Stromal cell of bone marrow (primary cell): Measurements from ENCODE around the gene UNC13B.
A peak's percentile ranks its signal among the peaks of the same experiment; 100 is the strongest.

ENCODE experiments used
- DNase-seq: peaks from one replicate; pipeline ENCODE4 v3.0.0-alpha.2; 2012; ENCODE audit warnings: low read depth

The UNC13B gene

DNA sequence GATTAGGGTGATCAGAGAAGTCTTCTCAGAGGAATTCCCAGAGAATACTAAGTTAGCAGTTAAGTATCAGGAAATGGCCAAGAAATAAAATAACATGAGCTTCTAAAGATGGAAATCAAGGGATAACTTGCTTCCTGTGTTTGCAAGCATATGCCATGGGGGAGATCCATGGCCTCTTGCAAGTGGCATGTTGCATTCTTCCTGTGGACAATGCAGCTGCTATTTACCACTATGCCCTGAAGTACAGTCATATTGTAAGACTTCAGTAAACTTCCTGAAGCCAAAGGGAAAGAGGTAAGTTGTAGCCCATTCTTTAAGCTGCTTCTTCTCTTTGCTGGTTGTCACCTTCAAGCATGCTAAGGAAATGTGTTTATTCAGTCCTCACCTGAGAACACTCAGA lies 173.4 kb downstream of the UNC13B start:
- DNase-seq, result no peak

DNA sequence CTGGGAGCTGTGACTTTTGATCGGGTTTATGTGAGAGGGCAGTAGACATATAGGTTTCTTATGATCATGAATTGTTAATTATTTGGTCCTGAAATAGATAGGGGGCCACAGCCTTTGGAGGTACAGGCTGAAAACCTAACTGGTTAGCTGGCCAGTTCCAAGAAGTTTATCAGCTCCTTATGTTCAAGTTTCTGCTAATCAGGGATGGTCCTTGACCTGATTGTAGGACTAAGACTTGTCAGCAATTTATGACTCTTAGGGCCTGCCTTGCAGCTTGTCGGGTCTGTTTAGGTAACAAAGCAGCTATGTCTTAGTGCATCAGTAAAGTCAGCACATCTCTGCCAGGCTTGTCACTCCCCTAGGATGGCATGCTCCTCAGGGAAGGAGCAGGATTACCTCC lies 176.3 kb downstream of the UNC13B start:
- DNase-seq, result no peak

DNA sequence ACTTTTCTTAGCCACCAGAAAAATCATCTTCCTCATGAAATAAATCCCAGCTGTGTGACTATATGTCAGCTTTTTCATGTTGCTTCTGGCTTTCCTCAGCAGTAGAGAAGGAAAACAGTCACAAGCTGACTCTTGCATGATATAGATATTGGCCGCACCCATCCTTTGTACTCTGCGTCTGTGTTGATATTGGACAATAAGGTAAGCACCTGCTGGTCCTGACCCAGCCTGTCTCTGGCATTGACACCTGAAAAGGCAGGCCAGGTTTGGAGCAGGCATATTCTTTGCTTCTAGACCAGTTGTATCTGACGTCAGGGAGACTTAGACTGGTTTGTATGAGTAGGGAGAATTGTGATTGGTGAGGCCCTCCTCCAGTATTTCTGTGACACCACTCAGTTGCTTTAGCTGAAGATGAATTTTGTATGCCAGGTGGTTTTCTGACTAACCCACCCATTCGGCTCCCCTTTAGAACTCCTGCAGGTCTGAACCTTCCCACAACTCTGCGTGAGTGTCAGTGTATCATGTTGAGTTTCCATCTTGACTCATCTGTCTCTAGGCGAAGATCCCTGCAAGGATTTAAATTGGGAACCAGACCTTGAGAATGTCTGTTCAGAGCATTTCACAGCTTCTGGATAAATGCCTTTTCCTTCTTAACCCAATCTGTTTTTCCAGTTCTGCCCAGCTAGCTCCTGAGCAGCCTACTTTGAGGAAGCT lies 176.9 kb downstream of the UNC13B start:
- no peak for DNase-seq

DNA sequence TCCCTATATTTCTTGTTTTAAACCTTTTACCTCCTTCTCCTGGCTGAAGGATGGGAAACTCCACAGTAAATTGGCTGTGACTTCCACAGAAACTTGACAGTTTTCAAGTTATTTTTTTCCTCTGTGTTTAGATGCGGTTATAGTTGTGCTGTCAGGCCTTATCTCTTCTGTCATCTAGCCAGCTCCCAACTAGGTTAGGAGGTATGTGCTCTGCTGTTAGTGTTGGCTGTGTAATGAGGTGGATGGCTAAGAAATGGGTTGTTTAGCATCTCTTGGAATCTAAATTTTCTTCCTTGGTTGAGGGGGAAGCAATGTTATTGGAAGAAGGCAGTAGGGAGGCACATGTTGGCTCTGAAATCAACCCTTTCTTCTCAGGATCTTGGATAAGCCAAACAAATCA lies 178.2 kb downstream of the UNC13B start:
- DNase-seq, result no peak

DNA sequence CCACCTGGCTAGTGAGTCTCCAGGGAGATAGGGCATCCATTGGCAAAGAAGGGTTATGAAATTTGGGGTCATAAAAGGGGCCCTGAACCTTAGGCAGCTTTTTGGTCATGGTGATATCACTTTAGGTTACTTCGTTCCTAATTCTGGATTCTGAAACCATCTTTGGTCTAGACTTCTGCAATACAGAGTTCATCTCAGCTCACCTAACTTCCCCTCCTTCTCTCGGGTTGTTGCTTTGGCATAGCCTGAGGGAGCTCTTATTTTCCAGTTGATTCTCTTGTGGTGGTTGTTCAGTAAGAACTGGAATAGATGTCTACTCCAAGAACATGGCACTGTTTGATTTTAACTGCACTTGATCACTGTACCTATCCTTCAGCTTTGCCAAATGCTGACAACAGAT lies 179.2 kb downstream of the UNC13B start:
- no peak for DNase-seq

DNA sequence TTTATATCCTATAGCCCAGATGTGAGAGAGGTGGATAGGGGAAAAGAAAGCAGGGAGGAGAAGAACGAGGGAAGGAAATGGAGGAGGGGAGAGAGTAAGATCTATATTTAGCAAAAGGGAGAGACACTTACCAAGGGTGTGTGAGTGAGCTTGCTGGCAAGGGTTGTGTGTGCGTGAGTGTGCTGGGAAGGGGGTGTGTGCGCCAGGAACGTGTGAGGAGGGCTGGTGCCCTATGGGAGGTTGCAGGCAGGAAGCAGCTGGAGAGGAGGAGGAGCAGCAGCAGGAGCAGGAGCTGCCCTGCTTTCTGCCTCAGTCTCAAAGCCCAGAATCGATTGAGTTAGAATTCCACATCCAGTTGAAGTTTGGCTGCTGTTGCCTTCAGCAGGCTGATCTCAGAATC lies 179.8 kb downstream of the UNC13B start:
- peak; percentile 77 for DNase-seq

DNA sequence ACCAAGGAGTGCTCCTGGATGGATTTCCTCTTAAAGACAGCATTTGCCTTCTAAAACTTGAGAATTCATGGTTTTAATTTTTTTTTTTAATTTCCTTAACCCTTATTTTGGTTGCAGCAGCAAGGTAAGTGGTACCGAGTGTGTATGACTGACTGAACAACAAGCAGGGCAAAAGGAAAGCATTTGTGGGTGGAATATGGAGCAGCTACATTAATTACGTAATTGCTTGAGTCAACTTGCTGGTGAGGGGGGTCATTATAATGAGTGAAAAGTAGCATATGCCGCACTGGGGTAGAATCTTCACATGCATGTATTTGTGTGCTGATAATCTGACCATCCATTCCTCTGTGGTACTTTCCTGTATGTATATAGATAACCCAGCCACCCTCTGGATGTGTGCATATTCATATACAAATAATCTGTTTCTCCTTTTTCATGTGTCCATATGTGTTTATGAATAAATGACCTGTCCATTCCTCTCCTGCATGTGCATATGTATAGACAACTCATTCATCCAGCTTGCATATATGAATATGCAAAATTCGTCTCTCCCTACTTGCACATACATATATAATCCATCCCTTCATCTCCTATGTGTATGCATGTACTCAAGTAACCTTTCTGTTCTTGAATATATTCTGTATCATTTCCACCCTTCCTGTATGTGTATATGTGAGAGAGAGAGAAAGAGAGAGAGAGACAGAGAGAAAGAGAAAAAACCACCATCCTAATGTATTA lies 180.6 kb downstream of the UNC13B start:
- no peak for DNase-seq

DNA sequence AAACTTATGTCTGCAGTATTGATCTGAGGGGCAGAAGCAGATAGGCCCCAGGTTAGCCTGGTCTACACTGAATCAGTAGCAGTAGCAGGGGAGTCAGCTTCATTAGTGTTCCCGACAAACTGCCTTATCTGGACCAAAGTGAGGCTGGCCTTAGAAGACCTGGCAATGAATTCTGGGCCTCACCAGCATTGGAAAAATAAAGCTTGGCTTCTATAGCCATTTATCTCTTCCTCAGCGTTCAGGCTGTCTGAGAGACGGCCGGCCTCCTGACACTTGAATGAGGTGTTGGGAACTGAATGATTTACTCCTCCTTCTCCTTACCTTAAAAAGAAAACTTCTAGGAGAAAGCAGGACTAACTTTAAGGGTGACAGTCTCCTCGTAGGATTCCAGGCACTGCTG lies 186.3 kb downstream of the UNC13B start:
- no peak for DNase-seq

DNA sequence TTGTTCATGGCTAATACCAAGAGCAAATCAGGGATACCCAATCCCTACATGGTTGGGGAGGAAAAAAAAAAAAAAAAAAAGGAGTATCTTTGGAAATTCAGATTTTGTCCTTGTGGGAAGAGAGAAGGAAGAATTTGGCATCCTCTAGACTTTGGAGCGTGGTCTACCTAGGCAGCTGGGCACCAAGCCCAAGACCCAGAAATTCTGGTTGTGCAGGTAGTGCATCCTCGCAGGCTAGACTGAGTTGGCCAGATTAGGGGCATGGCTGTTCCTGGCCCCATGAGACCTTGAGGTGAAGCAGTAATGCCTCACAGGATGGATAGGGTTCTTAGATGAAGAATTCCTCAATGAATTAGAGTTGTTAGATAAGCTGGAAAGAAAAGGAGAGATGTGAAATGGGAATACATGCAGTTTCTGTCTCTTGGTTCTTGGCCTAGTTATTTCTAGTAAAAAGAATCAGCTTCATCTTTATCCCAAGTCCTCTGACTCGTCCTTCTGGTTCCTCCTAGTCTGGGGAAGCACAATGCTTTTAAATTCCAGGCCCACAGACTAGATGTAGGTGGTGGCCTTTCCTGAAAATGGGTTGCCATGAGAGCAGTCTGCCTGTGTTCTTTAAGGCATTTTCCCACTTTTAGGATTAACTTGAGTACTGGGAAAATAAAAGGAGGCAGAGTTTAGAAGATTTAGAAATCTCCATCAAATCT lies 187.6 kb downstream of the UNC13B start:
- peak; percentile 29 for DNase-seq

DNA sequence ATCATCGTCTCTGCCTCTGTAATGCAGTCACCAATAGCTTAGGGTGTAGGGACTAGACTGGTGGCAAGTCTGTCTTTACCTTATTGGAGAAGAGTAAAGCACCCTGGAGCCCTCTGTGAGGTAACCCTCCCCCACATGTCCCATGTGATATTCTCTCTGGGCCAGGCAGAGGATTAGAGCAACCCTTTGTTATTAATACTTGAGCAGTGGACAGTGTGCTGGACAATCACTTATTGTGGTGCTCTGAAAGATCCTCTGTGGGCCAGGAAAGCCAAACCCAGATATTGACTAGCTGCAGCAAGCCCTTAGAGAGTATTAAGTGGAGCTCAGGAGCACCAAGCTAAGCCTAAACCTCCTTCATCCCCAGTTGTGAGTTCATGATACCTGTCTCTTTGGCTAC lies 188.4 kb downstream of the UNC13B start:
- no peak for DNase-seq

DNA sequence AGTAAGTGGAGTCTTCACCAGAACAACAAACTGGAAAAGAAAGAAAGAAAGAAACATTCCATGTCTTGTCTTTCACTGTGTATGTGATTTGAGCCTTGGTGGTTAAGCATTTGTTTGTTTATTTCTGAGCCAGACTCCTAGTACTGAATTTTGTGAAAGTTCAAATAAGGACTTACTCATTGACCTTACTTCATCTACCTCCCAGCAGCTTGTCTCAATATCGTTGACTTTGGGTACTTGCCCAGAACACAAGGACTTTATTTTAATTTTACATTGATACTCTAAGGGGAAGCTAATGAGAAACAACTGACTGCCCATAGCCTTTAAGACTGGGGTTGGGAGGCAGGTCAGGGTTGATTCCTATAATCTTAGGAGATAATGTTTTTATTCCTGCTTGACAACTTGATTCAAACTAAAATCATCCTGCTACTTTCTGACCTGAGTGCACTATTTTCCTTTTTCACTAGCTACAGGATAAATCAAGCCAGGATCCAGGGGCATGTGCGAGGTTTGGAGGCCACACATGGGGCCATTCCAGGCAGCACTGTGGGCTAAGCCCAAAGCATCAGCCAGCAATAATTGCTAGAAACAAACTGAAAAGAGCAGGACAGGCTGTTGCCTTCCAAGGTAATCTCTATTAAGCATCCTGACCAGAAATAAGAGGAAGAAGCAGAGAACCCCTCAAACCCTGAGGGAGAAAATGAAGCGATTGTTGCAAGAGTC lies 189.2 kb downstream of the UNC13B start:
- peak; percentile 84 for DNase-seq

DNA sequence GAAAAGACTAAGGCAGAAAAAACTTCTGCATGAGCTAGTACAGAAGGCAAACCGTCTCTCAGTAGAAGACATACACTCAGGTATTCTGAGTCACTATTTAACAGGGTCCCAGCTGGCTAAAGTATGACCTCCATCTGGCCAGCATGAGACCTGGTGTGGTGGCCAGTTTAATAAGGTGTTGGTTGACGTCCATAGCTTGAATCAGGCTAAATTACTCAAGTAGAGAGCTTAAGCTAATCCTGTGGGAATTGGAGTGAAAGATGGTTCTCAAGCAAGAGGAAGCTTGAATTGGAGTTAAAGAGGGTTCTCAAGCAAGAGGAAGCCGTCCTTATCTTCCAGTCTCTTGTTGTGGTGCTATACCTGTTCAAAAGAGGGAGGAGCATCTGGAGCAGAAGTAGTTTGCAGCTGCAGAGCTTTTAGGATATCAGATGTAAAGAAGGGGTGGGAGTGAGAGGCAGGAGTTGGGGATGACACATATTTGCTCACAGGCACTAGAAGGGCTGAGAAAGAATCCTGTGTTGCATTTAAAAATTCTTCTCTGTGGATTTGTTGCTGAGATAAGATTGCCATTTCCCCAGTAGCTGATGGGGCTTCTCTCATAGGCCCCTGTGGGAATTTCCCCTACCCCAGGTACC lies 192.0 kb downstream of the UNC13B start:
- no peak for DNase-seq

DNA sequence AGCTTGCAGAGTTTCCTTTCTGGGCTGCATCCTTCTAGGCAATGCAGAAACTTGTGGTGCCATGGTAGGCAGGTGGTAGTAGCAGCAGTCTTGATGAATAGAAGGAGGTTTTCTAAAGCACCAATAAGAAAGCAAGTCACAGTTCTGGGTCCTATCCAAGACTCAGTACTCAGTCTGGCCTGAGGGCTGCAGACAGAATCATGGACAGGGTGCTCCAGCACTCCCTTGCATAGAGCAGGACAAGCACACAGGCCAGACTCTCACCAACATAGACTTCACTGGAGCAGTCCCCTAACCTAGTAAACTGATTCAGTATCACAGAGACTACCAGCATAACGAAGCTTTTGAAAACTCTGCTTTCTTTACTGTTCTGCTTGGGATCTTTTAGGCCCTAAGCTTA lies 194.1 kb downstream of the UNC13B start:
- DNase-seq, result no peak

DNA sequence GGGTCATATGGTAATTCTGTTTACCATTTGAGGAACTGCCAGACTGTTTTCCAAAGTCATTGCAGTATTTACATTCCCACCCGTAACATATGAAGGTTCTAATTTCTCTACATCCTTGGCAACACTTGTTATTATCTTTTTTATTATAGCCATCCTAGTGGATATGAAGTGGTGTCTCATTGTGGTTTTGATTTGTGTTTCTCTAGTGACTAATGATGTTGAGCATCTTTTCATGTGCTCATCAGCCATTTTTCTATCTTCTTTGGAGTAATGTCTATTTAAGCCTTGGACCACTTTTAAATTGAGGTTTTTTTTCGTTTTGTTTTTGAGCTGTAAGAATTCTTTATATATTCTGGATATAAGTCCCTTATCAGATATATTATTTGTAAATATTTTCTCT lies 195.3 kb downstream of the UNC13B start:
- no peak for DNase-seq

DNA sequence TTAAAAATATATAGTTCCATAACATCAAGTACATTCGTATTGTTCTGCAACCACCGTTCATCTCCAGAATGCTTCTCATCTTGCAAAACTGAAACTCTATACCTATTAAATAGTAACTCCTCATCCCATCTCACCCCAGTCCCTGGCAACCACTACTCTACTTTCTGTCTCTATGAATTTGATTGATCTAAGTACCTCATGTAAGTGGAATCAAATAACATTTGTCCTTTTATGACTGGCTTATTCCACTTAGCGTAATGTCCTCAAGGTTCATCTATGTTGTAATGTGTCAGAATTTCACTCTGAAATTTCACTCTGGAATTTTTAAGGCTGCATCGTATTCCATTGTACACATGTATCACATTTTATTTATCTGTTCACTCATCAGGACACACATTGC lies 196.0 kb downstream of the UNC13B start:
- no peak for DNase-seq

DNA sequence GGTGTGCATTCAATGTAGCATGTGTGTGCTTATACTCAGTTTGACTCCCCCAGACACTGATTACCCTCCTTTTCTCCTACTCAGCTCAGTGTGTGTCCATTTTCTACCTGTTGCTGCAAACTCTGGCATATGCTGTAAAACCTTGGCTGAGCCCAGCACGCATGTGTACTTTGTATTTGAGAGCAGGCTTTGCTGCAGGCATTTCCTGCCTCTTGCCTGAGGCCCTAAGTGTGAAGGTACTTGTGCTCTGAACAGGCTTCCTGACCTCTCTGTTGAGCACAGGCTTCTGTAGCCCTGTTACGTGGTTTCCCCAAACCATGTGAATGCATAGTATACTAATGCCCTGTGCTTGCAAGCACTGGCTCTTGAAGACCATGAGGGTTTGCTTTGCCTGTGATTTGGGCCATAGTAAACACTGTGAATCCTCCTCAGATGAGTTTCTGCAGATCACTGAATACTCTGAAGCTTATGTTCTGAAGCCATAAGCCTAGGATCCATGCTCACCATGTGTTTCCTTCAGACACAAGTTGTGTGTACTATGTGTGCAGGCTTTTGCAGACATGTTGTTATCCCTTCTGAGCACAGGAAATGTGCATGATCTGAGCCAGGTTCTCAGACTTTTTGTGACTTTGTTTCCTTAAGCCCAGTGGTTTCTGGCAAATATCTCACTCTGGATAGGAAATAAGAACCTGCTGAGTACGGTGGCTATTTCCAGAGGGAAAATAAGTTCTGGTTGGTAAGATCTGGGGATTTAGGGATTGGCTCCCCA lies 203.2 kb downstream of the UNC13B start:
- DNase-seq, result no peak

DNA sequence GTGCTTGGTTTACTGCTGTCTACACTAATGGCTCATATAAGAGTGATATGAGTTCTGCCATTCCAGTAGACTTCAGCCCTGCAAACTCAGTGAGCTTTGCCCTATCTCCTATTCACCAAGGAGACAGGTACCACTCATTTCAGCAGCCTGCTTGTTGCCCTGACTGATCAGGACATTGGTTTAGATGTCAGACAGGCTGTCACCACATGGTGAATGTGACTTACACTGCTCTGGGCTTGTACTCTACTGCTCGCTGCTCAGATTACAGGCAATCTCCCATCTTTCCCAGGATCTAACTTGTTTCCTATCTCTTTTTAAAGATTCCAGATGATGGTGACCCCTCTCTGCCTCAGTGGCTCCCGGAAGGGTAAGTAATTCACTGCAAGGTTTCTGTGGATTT lies 204.8 kb downstream of the UNC13B start:
- DNase-seq, result no peak

DNA sequence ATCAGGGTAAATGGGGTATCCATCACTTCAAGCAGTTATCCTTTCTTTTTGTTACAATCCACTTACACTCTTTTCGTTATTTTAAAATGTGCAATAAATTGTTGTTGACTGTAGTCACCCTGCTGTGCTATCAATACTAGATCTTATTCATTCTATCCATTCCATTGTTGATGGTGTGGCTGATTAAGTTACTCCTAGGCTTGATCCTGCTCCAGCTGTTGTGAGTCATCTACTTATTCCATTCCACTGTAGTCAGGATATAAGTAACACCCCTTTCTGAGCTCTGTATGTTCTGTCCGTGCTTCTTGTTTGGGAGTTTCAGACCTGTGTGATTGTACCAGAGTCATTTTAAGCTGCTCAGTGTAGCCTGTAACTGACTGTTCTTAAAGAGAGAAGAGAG lies 205.6 kb downstream of the UNC13B start:
- DNase-seq, result peak; percentile 83

DNA sequence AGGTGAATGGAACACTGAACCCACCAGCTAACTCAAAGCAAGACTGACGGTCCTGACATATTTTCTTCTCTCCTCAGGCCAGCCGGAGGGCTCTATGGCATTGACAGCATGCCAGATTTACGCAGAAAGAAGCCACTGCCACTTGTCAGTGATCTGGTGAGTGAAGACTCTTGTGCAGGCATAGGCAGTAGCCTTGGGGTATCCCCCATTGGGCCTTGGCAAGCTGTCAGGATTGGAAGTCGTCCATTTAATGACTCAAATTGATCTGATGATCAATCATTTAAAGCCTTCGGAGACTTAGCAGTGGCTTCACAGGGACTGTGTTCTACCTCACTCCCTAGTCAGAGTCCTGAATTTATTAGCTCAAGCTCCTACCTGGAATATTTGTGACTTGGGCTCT lies 208.4 kb downstream of the UNC13B start:
- no peak for DNase-seq

DNA sequence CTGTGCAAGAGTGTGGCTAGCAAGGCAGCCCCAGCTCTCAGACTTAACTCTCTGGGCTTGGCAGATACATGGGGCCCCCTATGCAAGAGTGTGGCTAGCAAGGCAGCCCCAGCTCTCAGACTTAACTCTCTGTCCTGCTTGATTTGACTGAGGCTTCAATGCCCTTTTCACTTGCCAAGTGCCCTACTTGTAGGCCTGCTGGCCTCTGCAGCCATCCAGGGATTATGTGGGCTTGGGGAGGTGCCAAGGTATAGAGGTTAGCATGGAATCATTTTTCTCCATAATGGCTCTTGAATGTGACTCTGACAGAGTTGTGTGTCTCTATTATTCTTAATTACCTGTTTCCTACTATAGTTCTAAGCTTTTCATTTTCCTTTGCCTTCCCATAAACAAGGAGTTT lies 212.6 kb downstream of the UNC13B start:
- DNase-seq, result no peak

DNA sequence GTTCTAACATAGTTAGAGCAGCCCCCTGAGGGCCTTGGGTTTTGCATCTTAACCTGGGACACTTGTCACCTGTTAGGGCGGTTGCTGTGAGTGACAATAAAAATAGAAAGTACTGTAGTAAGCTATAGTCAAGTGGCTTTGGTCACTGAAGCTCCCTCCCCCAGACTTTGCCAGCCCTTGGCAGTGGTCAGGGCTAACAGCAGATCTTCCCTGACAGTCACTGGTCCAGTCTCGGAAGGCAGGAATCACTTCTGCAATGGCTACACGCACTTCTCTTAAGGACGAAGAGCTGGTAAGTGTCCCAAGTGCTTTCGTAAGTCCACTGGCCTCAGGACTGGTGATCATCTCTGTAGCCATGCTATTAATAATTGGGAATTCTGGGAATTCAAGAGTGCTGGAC lies 213.1 kb downstream of the UNC13B start:
- no peak for DNase-seq
